ENCODE results near the gene AEBP2.
"Not testable (repeated sequence)": the region's sequence is repeated elsewhere in the genome, so short reads cannot be mapped to it uniquely, and the experiment has no call there.

The AEBP2 gene

DNA sequence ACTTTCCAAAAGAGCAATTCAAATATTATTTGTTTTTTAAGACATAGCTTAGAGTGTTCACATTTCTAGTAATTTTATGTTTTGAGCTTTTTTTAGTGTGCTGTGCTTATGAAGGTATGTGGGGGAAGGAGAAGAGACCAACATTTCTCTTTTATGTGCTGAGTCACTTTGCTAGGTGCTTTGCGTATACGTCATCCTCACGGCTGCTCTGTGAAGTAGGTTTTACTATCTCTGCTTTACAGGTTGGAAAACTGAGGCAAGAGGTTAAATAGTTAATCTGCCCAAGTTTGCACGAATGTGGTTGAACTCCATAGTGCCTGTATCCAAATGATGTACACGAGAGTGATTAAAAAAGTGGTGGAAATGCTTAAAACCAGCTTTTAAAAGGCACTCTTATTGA, 75.9 kb downstream of the AEBP2 start:
- DNase-seq: no peak

DNA sequence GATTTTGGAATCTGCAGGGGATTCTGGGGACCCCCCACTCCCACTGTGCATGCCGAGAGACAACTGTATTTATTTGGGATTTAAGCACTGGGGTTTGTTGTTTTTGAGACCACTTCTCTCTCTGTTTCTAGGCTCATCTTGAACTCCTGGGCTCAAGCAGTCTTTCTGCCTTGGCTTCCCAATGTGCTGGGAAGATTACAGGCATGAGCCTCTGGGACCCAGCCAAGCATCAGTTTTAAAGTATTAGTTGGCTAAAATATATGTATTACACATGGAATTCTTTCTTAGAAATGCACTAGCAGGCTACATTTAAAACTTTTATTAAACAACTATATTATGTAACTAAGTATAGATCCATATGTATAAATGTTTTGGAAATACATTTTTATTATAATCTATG, 78.3 kb downstream of the AEBP2 start:
- no peak for DNase-seq

DNA sequence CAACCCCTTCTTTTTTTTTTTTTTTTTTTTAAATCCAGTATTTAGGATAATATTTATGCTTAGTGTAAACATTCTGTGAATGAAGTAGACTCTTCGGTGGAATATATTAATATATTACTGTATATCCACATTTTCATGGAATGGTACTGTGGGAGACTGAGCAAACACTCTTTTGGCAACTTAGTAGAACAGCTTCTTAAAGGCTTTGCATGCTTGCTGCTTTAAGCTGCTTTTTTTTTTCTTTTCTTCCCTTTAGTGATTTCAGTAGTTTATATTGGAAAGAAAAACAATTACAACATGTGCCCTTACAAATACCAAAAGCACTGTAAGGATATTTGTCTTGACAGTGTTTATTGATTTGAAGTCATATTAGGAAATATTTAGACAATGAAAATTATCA, 78.9 kb downstream of the AEBP2 start:
- no peak for DNase-seq

DNA sequence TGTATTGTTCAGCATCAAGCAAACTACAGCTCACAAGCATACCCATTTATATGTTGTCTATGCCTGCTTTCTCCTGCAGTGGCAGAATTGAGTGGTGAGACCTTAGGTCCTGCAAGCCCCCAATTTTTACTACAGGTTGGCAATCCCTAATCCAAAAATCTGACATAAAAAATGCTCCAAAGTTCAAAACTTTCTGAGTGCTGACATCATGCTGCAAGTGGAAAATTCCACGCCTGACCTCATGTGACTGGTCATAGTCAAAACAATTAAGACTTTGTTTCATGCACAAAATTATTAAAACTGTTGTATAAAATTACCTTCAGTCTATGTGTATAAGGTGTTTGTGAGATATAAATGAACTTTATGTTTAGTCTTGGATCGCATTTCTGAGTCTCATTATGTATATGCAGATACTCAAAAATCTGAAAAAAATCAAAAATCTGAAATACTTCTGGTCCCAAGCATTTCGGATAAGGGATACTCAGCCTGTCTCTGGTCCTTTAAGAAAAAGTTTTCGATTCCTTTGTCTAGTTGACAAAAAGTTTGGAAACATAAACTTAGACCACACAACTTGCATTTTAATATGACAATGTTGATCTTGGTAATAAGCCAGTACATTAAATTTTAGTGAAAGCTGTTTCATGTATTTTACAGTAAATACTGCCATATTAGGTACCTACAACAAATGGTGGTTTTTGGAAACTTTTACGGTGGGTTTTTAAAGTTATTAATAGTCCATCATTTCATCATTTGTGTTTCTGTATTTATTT, 81.5 kb downstream of the AEBP2 start:
- DNase-seq: no peak

DNA sequence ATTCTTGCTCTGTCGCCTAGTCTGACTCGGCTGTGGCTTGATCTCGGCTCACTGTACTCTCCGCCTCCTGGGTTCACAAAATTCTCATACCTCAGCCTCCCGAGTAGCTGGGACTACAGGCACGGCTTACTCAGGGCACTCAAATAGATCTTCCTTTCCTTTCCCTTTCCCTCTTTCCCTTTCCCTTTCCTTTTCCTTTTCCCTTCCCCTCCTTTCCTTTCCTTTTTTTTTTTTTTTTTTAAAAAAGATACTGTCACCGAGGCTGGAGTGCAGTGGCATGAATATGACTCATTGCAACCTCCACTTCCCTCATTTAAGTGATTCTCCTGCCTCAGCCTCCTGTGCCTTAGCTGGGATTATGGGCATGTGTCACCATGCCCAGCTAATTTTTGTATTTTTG, 86.0 kb downstream of the AEBP2 start:
- DNase-seq: no peak

DNA sequence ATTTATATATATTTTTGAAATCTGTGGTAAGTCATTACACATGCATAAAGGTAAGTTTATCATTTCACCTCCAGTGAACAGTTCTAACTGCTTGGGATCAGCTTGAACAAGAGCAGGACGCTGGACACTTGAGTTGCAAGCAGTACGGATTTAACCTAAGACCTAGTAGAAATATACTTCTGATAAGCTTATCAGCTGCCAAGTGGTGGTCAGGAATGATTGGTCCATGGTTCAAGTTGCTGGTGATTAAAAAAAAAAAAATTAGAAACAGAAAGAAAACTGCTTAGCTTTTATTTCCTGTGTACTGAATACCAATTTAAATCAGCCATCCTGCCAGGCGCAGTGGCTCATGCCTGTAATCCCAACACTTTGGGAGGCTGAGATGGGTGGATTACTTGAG, 88.6 kb downstream of the AEBP2 start:
- no peak for DNase-seq

DNA sequence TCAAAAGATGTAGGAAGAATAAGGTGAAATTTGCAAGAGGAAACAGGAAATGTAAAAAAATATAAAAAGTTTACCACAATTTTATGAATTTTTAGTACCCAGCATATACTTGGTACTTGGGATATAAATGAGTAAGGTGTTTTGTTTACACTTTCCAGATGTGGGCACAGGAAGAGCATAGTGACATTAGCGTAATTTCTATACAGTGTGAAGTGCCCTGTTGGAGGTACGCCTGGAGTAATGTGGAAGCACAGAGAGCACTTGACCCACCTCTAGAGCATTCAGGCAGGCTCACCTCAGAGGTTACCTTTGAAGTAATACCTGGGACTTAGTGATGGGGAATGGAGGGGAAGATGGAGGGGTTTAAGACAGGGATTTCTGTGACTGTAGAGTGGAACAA, 89.5 kb downstream of the AEBP2 start:
- DNase-seq: no peak

DNA sequence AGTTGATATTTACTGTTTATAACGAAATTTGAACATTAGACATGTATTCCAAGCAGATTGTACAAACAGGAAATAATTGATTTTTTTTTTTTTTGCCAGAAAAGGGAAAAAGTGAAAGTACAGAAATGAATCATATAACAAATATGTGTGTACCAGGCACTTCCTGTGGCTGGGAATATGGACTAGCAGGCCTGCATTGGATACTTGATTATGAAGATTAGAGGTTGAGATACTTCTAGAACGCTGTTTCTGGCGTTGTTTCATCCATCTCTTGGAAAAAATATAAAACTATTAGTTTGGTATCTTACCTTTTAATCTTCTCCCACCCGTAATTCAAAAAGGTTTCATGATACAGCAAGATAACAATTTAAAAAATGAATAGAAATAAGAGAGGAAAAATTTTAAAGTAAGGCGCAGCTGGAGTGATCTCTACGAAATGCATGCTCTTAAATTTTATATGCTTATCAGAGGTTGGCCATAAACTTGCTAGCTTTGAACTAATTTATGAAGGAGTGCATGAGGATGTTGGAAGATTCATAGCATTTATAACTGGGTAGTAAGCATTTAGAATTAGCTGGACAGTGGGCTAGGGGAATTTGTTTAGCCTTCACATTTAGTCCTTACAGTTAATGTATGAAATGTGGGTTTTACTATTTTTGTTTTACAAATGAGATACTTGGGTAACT, 90.8 kb downstream of the AEBP2 start:
- DNase-seq: no peak

DNA sequence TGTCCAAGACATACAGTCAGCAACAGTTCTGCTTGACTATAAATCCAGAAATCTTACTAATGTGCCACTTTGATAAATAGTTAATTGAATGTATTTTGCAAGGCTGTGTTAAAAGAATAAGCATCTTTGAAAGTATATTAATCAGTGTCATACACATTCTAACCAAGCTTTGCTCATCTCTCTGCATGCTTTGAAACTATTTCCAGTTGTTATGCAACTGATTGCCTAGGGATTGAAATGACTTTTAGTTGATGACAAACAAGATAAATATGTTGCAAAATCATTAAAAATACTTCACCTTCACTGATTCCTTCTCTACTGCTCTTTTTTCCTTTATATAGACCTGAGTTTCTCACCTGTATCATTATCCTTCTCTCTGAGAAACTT, 91.3 kb downstream of the AEBP2 start:
- DNase-seq: no peak

DNA sequence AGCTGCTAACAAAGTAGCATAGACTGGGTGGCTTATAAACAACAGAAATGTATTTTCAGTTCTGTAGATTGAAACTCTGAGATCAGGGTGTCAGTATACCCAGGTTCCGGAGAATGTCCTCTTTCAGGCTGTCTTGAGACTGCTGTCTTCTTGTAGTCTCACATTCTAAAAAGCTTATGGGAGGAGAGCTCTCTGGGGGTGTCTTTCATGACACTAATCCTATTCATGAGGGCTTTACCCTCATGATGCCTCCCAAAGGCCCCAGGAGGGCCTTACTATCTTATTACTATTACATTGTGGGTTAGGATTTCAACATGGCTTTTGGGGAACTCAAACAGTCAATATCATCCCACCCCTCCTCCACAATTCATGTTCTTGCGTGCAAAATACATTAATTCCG, 94.3 kb downstream of the AEBP2 start:
- DNase-seq: no peak

DNA sequence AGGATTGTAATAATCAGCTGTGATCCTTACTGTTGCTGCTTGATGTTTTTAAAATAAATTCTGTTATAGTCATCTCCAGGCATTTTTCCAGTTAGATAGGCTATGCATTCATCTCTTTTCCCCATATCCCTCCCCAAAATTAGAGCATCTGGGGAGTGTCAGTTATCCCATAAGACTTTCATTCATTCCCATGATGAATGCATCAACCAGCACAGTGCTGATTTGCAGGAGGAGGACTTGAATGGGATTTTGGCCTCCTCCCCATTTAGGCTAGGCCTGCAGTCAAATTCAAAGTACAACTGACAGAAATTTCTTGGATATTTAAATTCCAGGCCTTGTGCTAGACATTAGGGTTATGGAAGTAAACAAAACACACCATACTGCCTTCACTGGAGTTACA, 99.8 kb downstream of the AEBP2 start:
- no peak for DNase-seq

DNA sequence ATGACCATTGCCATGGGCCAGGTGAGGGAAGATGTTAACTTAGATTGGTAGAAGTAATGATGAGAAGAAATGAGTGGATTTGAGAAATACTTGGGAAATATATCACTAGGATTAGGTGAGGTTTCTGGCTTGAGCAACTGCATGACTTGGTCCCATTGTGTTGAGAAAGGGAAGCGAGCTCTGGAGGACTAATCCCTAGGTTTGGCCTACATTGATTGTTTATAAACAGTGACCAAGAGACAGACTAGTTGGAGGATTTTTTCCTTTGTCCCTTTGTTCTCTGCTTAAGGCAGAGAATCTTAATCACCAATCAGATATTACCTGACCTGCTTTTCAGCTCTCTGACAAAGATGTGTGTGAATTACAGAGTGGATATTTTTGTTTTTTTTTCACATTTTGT, 100.5 kb downstream of the AEBP2 start:
- DNase-seq: no peak

DNA sequence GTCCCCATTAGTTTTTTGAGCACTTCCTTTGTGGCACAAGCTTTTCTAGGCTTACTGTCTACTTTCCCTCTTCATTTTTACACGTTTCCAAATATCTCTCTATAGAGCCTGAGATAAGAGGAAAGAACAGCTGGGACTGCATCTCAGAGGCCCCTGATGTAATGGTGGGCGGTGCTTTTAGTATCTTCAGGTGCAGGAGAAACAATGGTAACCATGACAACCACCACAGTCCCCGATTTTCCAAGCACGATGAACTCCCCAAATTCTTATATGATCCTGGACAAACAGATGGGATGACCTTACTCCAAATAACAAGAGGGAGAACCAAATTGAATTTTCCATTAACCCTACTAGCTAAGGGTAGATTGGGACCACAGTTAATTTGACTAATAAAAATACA, 103.3 kb downstream of the AEBP2 start:
- no peak for DNase-seq

DNA sequence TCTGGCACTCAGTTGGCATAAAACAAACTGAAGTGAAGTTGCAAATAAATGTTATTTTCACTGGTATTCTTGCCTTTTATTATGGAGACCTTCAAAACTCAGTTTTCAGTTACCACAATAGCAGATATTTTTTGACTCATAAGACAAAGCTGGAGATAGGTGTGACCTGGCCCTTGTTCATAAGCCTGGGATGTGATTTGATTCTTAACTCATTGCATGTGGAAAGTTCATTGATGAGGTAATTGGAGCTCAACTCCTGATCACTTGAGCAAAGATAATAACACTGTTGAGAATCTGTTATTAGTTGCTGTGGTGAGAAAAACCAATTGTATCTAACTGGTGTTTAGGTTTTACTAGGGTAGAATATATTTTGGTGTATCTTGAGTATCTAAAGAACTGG, 105.1 kb downstream of the AEBP2 start:
- DNase-seq: no peak

DNA sequence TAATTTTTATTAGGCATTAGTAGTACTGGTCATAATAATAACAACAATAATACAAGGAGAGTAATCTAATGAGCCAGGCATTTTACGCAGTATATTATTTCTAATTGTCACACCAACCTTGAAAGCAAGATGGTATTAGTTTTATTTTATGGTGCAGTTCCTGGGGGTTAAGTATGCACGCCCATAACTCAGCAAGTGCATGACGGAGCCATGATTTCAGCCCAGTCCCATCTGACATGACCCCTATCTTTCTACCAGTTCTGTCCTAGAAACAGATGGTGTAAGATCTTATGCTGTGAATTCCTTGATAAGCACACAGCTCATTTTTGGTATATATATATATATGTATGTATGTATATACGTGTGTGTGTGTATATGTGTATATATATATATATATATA, 106.0 kb downstream of the AEBP2 start:
- DNase-seq: no peak

DNA sequence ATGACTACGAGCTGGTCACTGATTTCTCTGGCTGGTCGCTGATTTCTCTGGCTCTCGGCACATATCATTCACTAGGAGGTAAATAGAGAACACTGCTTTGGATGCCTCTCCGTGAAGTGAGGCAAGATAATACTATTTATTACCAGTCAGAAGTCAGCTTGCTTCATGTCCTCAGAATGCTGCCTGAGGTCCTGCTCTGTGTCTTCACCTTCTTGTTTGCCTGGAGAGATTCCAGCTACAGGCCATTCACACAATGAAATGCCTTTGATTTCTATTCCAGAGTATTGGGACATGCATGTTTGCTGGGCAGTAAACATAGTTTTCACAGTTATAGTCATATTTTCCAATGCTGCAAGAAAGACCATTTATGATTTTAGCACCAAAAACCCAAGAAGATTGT, 106.7 kb downstream of the AEBP2 start:
- DNase-seq: peak in 1 of 2 experiments; percentile 7

DNA sequence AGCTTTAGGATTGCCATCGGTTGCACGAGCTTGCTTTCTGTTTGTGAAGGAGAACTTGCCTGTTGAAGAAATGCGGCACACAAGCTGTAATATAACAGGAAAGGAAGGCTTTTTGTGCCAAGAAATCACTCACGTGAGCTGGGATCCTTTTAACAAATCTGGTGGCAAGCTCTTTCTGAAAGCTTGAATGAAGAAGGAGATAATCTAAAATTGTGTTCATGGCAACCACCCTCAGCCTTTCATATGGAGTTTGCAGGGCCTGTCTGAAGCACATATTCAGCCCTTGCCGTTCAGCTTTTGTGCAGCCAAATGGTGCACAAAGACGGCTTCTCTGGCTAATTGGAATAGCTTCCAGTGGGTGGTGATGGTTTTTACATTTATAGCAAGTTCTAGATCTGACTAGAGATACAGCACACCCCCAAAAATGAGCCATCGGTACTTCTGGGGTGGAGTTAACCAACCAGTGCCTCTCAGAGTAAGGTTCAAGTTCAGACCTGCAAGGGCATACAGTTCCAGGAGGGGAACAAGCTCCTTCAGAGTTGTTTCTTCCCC, 107.4 kb downstream of the AEBP2 start:
- peak; percentile 3 to 46 for DNase-seq

DNA sequence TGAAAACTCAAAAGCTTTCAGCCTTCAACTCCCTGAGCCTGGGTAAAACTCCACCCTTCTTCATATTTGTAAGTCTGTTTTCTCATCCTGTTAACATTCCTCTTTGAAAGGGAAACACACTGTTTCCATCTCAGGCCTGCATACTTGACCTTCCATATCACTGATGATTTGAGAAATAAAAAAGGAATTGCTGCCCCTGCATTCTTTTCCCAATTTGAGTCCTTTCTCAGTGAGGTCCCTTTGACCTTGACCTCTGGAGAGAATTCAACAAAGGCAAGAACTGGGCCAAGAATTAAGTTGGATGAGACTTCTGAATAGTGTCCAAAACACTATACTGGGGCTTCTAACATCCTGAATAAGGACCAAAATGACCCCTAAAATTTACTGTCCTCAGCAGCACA, 108.0 kb downstream of the AEBP2 start:
- DNase-seq: no peak

DNA sequence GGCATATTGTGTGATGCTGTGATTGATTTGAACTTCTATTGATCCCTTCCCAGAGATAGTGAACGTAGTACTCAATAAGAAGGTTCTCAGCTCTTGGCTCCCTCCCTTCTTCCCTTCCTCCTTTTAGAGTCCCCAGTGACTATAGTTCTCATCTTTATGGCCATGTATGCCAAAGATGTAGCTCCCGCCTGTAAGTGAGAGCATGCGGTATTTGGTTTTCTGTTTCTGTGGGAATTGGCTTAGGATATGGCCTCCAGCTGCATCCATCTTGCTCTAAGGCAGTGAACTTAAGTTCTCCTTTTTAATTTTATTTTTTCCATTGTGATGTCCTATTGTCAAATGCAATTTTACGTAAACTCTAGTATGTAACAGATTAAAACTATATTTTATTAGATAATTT, 109.5 kb downstream of the AEBP2 start:
- no peak for DNase-seq

DNA sequence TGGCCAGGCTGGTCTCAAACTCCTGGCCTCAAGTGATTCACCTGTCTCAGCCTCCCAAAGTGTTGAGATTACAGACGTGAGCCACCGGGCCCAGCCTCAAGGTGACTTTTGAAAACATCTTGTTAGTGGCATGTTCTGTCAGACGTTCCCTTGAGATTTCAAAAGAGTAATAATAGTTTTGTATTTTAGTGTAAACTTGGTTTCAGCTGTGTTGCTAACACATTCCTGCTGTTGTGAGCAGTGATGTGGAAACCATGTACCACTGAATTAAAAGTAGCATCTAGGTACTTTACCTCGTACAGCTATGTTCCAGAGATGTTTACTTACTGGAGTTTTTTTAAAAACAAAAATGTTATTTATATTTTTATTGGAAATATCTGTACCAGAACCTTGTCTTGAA, 111.3 kb downstream of the AEBP2 start:
- DNase-seq: no peak

DNA sequence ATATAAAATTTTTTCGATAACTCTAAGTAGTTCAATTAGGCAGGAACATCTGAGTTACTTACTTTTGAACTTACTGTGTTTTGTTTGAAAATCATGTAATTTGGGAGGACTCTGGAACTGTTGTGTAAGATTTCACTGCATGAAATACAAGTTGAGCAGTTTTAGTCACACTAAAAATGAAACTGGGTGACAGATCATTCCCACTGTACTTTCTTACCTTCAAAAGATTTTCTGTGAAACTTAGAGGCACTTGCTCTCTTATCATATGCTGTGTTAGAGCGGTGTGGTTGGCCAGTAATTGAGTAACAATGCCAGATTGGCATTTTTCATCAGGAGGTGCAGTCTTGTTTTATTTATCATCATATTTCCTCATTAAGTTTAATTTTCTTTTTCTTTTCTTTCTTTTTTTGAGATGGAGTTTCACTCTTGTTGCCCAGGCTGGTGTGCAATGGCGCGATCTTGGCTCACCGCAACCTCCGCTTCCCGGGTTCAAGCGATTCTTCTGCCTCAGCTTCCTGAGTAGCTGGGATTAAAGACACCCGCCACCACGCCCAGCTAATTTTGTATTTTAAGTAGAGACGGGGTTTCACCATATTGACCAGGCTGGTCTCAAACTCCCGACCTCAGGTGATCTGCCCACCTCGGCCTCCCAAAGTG, 113.3 kb downstream of the AEBP2 start:
- DNase-seq: not testable (repeated sequence)

DNA sequence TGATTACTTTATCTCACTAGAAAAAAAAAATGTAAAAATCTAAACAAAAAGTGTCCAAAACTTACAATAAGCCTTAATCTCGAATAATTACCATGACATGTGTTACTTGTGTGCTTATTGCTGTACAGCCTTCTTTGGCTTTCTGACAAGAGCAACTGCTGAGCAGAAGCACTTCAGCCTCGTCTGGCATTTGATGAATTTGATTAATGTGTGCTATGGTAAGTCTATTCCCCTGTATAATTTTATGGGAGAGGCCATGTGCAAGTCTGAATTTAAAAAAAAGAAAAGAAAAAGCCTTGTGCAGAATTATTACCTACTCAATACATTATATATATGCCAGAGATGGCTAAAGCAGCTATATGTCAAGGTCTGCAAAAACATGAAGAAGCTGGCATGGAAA, 113.9 kb downstream of the AEBP2 start:
- peak; percentile 43 to 82 for DNase-seq

DNA sequence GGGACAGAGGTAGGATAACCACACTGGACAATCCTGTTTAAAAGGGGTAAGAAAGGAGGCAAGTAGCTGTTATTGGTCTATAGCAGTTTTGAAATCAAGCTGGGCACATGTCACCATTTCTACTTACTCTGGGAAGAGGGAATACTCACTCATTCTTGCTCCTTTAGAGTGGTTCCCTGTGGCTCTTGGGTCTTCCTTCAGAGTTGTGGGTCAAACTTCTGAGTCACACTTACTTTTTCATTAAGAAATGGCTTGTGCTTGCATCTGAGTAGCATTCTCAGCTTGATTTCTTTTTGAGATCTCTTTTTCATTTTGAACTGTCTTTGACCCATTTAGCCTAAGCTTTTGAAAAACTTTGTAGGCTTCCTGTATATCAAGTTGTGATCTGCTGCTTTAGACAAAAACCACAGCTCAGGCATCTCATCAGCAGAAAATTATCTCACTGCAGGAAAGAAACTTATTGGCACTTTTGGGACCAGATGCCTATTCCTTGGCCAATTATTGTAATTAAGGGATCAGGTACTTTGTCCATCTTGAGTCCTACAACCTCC, 122.2 kb downstream of the AEBP2 start:
- no peak for DNase-seq

All from NCI-H446 (cell line).